Measurements from ENCODE around the gene FXYD4. TPM values are rescaled to one million over a fixed set of nuclear protein-coding genes. Genes with fewer than 3 reads are reported as not detected.
"Not testable (repeated sequence)": the region's sequence is repeated elsewhere in the genome, so short reads cannot be mapped to it uniquely, and the experiment has no call there.

FXYD4 gene
- polyA plus RNA-seq, 3 donors, result 0.49 to 1.8 TPM; not detected in 1

DNA sequence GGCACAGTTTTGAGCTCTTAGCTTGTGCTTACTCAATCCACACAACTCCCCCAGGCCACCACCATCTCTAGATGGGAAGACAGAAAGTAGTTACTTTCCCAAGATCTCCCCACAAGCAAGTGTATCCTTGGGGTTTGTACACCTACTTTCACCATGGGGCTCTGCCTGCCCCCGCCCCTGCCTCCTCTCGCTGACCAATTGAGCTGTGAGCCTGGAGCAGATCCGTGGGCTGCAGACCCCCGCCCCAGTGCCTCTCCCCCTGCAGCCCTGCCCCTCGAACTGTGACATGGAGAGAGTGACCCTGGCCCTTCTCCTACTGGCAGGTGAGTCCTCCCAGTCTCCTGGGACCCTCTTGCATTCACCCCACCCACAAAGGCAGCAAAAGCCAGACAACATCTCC lies 2.0 kb downstream of the FXYD4 start:
- DNase-seq, result no peak

DNA sequence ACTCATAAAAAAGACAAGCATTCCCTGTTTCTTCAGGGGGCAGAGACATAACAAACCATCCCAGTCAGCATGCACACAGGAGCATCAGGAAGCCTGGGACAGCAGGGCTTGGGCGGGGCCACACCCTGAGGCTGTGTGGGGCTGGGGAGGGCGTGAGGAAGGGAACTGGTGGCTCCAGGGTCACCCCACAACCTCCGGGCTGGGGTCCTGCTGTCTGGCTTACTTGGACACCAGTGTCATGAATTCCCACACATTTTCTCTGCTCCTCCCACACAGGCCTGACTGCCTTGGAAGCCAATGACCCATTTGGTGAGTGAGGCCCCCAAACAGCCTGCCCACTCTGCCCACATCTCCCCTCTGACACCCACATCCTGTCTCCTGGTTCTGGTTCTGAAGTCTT lies 2.8 kb downstream of the FXYD4 start:
- DNase-seq, result no peak

DNA sequence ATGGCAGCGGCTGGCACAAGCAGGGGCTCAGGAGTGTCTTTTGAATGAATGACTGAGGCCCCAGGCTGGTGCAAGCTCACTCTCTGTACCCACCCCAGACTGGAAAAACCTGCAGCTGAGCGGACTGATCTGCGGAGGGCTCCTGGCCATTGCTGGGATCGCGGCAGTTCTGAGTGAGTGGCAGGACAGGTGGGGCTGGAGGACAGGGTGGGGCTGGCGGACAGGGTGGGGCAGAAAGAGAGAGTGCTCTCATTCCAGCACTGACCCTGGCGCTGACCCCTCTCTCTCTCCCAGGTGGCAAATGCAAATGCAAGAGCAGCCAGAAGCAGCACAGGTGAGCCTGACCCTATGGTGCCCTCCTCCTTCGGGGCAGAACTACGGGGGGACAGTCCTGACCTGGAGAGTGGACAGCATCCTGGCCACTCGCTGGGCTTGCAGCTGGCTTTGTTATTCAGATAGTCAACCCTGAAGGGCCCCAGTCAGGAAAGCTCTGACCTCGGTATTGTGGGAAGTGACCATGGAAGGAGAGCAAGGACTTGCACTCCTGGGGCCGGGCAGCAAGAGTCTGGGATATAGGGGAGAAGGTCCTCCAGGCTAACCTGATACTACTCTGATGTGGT lies 4.1 kb downstream of the FXYD4 start:
- no peak for DNase-seq

DNA sequence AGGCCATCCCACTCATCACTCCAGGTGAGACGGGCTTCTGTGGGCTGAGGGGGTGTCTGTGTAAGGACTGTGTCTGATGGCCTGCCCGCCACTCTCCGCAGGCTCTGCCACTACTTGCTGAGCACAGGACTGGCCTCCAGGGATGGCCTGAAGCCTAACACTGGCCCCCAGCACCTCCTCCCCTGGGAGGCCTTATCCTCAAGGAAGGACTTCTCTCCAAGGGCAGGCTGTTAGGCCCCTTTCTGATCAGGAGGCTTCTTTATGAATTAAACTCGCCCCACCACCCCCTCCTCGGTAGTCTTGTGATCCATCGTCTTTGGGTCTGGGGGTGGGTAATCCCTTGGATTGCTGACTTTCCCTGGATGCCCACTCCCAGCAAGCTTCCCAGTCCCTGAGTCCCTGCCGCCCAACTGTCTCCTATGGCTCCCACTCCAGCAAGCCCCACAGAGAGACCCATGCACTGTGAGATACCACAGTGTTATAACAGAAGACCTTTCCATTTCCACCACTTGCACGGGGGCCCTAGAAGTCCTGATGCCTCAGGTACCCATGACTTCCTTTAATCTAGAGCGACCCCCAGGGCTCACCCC lies 4.7 kb downstream of the FXYD4 start:
- DNase-seq, result no peak

DNA sequence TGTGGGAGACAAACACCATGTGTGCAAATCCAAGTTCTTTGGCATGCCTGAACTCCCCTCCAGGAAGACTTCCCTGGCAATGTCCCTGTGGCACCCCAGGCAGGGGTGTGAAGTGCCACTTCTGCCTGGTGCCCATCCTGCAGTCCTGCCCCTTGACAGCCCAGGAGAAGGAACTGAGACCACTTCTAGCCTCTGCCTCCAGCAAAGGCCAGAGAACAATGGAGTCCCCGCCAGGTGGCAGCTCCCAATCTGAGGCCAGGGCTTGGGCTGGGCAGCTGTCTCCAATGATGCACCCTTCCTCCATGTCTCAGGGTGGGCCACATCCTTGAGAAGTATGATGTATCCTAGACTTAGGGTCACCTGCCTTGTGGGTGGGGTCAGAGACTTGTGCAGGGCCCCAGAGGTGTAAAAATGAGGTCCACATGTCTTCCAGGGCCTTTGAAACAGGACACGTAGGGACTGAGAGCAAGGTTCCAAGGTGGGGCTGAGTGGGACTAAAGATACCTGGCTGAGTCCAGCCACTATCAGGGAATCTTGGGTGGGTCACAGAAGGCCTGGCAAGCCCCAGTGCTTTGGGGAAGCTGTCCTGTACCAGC lies 5.5 kb downstream of the FXYD4 start:
- DNase-seq, result no peak

DNA sequence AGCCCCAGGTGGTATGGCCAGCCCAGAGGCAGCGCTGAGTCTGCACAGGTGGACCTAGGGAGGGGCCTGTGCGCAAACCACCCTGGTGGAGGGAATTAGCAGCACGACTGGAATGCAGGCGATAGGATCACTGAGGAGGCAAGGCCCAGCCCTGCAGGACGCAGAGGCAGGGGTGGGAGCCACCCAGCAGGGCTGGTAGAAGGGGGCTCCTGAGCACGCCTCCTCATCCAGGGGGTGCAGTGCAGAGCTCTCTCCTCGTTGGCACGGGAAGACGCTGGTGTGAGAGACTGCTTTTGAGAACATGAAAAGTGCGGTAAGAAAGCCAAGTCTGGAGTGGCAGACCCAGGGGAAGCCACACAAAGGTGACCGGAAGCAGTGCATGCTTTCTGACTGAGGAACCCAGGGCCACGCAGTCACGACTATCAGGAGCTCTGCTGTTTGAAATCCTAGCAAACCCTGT lies 6.0 kb downstream of the FXYD4 start:
- peak; percentile 37 for DNase-seq

DNA sequence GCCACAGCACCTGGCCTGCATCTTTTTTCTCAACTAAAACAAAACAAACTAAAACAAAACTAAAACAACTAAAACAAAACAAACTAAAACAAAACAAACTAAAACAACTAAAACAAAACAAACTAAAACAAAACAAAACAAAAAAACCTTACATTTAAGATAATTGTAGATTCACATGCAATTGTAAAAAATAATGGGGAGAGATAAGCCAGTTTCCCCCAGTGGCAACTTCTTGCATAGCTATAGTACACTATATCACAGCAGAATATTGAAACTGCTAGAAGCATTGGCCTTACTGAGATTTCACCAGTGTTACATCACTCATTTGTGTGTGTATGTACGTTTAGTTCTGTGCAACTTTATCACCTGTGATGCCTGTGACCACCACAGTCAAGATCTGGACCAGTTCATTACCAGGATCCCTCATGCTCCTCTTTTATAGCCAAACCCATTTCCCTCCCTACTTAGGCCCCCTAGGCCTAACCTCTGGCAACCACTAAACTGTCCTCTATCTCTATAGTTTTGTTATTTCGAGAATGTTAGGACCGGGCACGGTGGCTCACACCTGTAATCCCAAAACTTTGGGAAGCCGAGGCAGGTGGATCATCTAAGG lies 9.3 kb downstream of the FXYD4 start:
- DNase-seq, result no peak

DNA sequence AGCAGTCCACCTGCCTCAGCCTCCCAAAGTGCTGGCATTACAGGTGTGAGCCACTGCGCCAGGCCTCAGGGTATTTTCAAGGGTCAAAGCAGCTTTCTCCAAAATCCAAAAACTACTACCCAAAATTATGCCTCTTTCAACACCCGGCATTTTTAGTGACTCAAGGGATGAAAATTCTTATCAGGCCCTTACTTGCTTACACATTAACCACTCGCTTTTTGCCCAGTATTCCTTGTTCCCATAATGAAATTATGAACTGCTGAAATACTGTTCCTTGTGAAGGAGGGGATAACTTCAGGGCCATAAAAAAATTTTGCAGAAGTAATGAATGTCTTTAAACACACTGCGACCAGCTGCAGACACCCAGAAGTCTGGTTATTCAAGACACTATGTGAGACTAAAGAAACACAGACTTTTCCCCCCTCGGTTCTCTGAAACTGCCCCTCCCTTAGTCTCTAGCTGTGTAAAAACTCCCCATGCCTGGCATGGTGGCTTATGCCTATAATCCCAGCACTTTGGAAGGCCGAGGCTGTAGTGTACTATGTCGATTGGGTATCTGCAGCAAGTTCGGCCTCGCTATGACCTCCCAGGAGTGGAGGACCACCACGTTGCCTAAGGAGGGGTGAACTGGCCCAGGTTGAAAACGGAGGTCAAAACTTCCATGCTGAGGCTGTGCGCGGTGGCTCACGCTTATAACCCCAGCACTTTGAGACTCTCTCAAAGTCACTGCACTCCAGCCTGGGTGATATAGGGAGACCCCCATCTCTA lies 12.0 kb downstream of the FXYD4 start:
- DNase-seq, result no peak

DNA sequence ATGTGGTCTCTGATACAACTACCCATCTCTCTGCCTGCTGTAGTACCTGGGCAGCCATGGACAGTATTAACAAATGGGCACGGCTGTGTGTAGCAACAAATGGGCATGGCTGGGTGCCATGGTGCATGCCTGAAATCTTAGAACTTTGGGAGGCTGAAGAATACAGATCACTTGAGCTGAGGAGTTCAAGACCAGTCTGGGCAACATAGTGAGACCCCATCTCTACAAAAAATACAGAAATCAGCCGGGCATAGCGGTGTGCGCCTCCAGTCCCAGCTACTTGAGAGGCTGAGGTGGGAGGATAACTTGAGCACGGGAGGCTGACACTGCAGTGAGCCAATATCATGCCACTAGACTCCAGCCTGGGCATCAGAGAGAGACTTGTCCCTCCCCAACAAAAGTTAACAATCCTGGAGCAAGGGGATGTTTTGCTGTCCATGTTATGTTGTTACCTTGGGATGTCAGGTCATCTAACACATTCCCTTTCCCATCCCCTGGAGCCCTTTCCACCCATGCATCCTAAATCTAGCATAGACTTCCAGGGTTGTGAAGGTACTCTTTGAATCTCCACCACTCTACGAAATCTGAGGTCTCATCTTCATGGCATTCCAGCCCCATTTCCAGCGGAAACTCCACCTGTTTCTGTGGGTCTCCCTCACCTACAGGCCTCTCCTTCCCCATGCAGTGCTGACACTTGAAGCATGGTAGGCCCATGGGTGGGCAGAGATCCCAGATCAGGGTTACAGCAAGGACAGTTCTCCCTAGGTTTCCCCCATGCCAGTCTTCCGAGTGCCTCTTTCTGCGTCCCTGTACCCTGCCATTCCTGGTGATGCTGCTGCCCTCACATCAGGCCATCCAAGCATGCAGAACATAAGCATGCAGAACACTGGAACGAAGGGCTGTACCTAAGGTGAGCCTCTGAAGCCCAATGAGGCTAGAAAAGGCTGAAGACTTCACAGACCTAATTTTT lies 13.1 kb downstream of the FXYD4 start:
- DNase-seq, result no peak

DNA sequence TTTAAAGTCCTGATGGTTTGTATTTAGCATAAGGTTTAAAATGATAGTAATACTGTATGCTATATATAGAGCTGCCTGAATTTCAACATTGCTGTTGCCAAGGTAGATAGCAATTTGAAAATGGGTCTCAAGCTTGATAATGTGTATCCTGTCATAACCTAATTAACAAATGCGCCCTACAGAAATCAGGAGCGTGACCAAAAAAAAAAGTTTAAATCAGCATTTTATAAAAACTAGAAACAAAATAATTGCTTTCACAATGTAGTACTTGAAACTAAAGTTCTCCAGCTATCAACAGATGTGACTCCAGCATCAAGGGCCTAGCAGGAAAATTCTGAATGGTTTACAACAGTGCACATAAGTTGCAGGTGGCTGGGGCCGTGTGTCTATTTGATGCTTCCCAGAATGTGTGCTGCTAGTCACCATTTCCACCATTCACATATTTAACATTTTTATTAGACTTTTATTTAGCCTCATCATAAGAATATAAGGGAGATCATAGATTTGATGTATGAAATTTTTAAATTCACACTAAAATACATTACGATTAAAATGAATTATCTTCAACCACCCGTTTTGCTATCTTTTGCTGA lies 14.1 kb downstream of the FXYD4 start:
- DNase-seq, result no peak

DNA sequence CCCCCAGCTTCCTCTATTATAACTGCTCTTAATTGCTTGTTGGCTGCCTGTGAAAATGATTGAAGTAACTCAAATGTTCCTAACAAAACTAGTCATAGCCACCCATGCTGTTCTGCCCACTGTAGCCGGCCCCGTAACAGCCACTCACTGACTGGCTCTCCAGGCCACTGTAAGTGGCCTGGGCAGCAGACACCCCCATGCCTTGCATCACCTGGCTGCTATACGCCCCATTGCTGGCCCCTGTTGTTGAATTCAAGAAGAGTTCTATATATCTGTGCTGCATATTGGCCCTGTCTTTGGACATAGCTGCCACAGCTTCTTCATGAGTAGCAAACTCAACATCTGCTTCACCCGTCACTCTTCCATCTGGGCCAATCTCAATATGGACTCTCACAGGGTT lies 15.1 kb downstream of the FXYD4 start:
- no peak for DNase-seq

DNA sequence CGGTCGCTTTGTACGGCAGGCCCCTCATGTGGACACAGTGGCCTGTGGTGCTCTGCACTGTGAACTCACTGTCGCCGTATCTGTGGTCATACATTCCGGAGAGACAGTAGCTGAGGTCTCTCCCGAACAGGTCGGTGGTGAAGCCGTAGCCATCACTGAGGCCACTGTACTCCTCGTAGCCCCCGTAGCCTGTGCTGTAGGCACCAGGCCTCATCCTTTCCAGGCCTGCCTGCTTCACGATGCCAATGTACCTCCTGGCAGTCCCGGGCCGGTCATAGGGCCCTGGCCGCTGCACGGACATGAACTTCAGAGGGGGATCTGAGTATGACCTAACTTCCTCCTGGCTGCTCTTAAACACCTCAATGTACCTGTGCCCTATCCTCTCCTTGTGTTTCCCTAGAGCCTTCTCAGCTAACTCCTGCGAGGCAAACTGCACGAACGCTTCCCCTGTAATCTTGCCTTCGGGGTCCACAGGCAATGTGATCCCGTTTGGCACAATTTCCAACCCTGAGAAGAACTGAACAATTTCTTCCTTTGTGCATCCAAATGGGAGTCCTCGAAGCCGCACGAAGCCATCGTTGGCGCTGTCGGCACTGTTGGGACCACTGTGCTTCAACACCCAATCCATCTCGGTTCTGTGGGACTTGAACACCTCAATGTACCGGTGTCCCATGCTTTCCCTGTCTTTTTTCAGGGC lies 15.7 kb downstream of the FXYD4 start:
- DNase-seq, result no peak

DNA sequence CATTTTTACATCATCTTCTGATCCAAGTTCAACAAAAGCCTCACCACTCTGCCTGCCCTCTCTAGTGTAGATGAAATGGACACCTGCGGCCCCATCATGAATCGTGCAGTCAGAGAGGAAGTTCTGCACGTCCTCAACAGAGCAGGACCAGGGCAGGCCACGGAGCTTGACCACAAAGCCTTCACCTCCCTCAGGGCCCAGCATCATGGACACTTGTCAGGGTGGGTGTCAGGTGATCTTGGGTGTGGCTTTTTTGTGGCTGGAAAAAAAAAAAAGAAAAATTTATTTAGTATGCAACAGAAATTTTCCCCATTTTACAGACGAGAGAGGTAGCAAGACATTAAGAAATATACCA lies 16.2 kb downstream of the FXYD4 start:
- DNase-seq, result no peak

DNA sequence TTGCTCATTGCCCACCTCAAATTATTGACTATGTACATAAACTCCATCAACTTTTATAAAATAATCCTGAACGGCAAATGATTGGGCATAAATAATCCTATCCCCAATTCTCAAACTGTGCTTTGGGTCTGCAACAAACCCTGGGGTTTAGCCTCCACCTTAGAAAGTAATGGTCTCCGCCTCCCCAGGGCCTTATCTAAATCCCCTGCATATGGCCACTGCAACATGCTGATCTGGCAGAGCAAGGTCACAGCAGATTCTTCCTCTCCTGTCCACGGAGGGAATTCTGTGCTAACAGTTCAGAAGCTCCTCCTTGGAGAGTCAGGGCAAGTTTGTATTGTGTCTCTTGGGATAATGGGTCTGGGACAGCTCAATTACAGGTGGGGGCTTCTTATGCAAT lies 18.4 kb downstream of the FXYD4 start:
- DNase-seq, result no peak

DNA sequence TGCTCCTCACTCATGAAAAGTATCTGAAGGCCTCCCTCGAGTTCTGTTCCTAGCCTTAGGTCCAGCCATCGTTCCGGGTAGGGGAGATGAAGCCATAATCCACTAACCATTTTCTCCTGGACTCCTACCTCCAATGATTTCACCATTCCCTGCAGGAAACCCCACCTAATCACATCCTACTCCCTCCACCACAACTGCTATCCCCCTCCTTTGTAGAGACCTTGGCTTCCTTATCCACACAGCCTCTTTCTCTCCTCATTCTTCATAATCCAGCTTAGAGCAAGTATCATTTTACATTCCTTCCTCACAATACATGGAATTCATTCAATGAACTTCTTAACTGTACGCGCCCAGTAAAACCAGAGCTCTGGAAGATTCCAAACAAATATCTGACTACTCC lies 18.9 kb downstream of the FXYD4 start:
- DNase-seq, result no peak

DNA sequence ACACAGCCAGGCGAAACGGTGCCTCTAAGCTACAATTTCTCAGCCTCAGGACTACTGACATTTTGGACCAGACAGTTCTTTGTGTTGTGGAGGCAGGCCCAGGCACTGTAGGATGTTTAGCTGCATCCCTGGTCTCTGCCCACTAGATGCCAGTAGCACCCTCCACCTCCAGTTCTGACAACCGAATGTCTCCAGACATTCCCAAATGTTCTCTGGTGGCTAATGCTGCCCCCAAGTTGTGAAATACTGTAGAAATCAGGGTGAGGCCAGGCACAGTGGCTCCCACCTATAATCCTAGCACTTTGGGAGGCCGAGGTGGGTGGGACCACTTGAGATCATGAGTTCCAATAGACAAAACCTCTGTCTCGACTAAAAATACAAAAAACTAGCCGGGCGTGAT lies 19.3 kb downstream of the FXYD4 start:
- DNase-seq, result no peak

DNA sequence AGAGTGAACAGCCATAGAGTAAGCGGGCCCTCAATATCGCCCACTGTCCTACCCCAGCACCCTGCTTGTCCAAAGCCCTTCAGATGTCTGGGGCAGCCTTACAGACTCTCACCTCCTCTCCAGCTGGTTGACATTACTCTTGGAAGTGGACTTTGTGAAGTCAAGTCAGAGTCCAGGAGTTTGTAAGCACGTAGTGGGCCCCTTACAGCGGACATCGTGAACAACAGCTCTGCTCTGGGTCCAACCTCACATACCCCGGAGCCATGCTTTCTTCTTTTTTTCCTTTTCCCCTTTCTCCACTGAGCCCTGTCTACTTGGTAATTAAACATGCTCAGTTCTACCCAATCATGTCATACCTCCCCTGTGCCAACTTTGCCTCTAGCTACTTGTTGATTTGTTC lies 20.1 kb downstream of the FXYD4 start:
- no peak for DNase-seq

DNA sequence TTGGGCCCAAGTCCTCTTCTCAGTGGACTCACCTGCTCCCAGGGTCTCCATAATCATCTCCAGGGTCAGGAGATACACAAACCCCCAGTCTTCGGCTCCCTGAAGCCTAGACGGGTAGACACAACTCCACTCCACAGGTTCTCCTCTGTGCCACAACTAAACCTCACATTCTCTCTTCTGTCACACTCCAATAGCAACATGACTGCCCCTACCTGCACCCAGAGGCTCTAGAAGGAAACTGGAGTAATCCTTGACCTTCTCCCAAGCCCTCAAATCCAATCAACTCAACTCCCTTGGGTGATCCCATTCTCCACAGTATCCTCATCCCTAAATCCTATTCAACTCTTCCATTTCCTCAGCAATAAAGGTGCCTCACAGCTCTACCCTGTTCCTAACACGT lies 21.3 kb downstream of the FXYD4 start:
- DNase-seq, result no peak

DNA sequence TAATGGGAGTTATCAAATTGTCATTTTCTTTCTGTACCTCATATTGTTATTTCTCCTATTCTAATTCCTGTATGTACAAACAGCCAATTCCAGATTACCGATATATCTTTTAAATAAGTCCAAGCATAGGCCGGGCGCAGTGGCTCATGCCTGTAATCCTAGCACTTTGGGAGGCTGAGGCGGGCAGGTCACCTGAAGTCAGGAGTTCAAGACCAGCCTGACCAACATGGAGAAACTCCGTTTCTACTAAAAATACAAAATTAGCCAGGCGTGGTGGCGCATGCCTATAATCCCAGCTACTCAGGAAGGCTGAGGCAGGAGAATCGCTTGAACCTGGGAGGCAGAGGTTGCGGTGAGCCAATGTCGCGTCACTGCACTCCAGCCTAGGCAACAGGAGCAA lies 21.8 kb downstream of the FXYD4 start:
- DNase-seq, result not testable (repeated sequence)

DNA sequence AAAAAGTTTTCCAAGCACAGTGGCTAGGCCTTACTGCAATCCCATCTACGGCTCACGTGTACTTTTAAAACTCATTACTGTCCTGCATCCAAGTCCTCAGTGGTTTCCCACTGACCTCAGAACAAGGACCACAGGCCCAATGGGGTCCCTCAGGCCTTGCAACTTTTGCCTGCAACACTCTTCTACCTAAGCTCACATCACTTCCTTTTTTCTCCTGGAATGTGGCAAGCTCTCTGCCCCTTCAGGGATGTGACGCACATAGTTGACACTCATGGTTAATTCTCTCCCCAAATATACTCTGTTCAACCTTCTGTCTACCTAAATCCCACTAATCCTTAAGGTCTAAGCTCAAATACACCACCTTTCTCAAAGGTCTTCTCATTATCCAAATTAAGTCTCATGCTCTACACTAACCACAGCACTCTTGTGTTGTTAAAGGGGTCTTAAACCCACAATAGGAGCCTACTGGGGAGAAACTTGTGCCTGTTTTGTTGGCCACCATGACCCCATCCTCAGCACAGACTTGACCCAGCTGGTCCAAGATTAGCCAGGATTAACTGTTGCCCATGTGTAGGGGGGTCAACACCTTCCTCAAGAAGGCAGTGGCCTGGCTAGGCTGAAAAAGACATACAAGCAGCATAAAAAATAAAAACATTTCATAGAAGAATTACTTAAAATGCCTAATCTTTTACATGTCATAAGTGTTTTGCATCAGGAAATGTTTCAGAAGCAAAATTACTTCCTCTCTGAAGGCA lies 22.3 kb downstream of the FXYD4 start:
- no peak for DNase-seq
